ENCODE data around the gene CGB1.

GRCh38 chr19:49081273-49081672 lies 44.6 kb upstream of the CGB1 start:
- TF ChIP-seq CTCF (IDR thresholded peaks at IDR 0.05; ENCODE audit: extremely low read depth in 1 of 2, insufficient read depth in 1 of 2, low read depth in 1 of 2, low read length in 2 of 2) (no peak), MYC (IDR thresholded peaks at IDR 0.05; ENCODE audit: low read depth, low read length) (no peak), EZH2 (IDR thresholded peaks at IDR 0.05; ENCODE audit: borderline replicate concordance, low read depth, low read length, severe bottlenecking) (no peak), FOS (IDR thresholded peaks at IDR 0.05; ENCODE audit: borderline replicate concordance, insufficient read depth, low read length) (no peak), POLR2AphosphoS5 (IDR thresholded peaks at IDR 0.05; ENCODE audit: insufficient read depth, low read depth, low read length) (no peak)

Measured in endothelial cell of umbilical vein (primary cell).